Measurements from ENCODE around the gene PLEKHG3.

PLEKHG3 gene

GRCh38 chr14:64702493-64703394, 1.5 kb upstream of the PLEKHG3 start:
- Histone ChIP-seq H3K4me3 (ENCODE audit: low read depth, low read length) (no peak overlapping the region), H3K27me3 (no peaks in the 10 kb centered on the region), H3K36me3 (no peaks in the 10 kb centered on the region), H3K4me1 (peaks cover 11% of the 10 kb centered on the region; the same call in 1 of the 2 replicates), H3K9me3 (no peaks in the 10 kb centered on the region)
- TF ChIP-seq CTCF (IDR thresholded peaks at IDR 0.05; ENCODE audit: low read depth, low read length) = no peak
- no peak for DNase-seq

- no peak for TF ChIP-seq CTCF (IDR thresholded peaks at IDR 0.05; ENCODE audit: low read depth, low read length)
- Histone ChIP-seq H3K27me3 (no peaks in the 10 kb centered on the region), H3K4me3 (ENCODE audit: low read depth, low read length) (peak overlapping the region; percentile 88), H3K9me3 (no peaks in the 10 kb centered on the region), H3K4me1 (peaks cover 11% of the 10 kb centered on the region; the same call in 1 of the 2 replicates), H3K36me3 (no peaks in the 10 kb centered on the region)
- DNase-seq = no peak
These were observed 655 bp upstream of the PLEKHG3 start for GRCh38 chr14:64703395-64704142.

- TF ChIP-seq CTCF (IDR thresholded peaks at IDR 0.05; ENCODE audit: low read depth, low read length) = no peak
- peak overlapping the region; percentile 88 for H3K4me3 ChIP-seq (ENCODE audit: low read depth, low read length)
- H3K4me1 ChIP-seq = peaks cover 11% of the 10 kb centered on the region; the same call in 1 of the 2 replicates
- H3K9me3 ChIP-seq = no peaks in the 10 kb centered on the region
- peak; percentile 43 for DNase-seq
- no peaks in the 10 kb centered on the region for H3K27me3 ChIP-seq
- H3K36me3 ChIP-seq = no peaks in the 10 kb centered on the region; the same call in 1 of the 2 replicates
These were observed 638 bp downstream of the PLEKHG3 start for GRCh38 chr14:64704743-64705380.

GRCh38 chr14:64705381-64706118, 1.3 kb downstream of the PLEKHG3 start:
- H3K36me3 ChIP-seq = no peaks in the 10 kb centered on the region; the same call in 1 of the 2 replicates
- peak; percentile 28 for DNase-seq
- no peaks in the 10 kb centered on the region for H3K27me3 ChIP-seq
- H3K4me1 ChIP-seq = peaks cover 11% of the 10 kb centered on the region; the same call in 1 of the 2 replicates
- no peaks in the 10 kb centered on the region for H3K9me3 ChIP-seq
- H3K4me3 ChIP-seq (ENCODE audit: low read depth, low read length) = peak overlapping the region; percentile 88
- no peak for TF ChIP-seq CTCF (IDR thresholded peaks at IDR 0.05; ENCODE audit: low read depth, low read length)

- Histone ChIP-seq H3K27me3 (no peaks in the 10 kb centered on the region), H3K4me1 (peaks cover 11% of the 10 kb centered on the region; the same call in 1 of the 2 replicates), H3K36me3 (no peaks in the 10 kb centered on the region; the same call in 1 of the 2 replicates), H3K4me3 (ENCODE audit: low read depth, low read length) (peak overlapping the region; percentile 88), H3K9me3 (no peaks in the 10 kb centered on the region)
- peak; percentile 3 for DNase-seq
- no peak for TF ChIP-seq CTCF (IDR thresholded peaks at IDR 0.05; ENCODE audit: low read depth, low read length)
These were observed 1.9 kb downstream of the PLEKHG3 start for GRCh38 chr14:64706119-64706592.

All from BE2C (cell line).